ENCODE data around the gene LYG2. TPM values are rescaled to one million over a fixed set of nuclear protein-coding genes. Genes with fewer than 3 reads are reported as not detected.
"Not testable (repeated sequence)": the region's sequence is repeated elsewhere in the genome, so short reads cannot be mapped to it uniquely, and the experiment has no call there.

Gene LYG2, protein sequence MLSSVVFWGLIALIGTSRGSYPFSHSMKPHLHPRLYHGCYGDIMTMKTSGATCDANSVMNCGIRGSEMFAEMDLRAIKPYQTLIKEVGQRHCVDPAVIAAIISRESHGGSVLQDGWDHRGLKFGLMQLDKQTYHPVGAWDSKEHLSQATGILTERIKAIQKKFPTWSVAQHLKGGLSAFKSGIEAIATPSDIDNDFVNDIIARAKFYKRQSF
- total RNA-seq: not detected

DNA sequence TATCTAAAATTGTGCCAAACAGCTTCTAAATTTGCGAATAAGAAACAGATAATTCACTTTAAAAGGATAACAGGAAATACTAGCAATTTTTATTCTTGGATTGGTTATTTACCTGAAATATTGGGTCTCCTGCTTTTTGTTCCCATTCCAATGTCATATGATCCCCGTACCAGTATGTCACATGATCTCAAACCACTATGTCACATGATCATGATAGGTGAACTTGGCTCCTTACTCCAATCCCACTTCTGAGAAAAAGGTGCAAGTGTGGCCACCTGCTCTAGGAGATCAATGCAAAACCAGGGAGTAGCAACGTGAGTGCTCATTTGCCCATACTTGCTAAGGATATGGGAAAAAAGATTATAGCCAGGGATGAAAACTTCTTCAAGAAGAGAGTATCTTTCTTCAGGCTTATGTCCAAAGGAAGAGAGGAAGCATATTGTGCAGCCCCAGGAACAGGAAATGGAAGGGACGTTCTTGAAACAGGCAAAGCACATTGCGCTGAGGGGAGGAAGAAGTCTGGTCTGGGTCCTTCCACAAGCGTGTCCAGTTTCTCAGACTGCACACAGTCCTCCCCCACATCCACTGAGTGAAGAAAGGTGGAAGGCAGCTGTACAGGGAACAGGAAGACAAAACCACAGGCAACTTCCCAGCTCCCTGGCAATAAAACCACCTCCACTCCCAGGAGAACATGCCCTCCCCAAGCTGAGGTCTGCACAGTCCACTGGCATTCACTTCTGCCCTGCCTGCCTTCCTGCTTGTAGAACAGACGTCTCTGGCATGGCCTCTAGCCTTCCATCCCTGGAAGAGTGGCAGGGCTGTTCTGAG lies at the start of gene LYG2:
TSS of gene LYG2 (minus strand) at position 176 of the 828 bp plus-strand sequence. CDS start 1,406 bp downstream, outside the sequence.
- Mint-ChIP-seq H3K9me3 (ENCODE audit: low read depth) (no peaks in the 10 kb centered on the region), H3K4me3 (no peak within 1 kb of the TSS), H3K27me3 (no peaks in the 10 kb centered on the region), H3K4me1 (no peaks in the 10 kb centered on the region), H3K36me3 (no peaks in the 10 kb centered on the region), H3K27ac (no peak within 1 kb of the TSS)
- DNase-seq: no peak
- no peak for ATAC-seq
- CTCF ChIA-PET: no interaction called here

DNA sequence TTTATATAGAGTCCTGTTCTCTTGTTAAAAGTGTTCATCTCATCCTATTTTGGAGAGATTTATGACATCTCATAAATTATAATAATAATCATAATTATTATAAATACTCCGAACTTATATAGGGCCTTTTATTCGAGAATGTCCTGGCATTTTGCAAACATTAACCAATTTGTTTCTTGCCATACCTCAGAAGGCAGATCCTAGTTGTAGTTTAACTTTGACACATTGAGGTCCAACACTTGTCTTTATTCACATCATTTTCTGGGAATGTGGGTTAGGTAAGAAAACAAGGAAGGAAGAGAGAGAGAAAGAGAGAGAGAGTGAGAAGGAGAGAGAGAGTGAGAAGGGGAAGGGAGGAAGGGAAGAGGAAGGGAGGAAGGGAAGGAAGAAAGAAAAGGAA lies 45.6 kb upstream of the LYG2 start, which contains the start of gene LYG1:
TSS of gene LYG1 (minus strand) at position 101 of the 400 bp plus-strand sequence. CDS start 5,527 bp downstream, outside the sequence.
- H3K27ac Mint-ChIP-seq; ATAC-seq; H3K27me3 Mint-ChIP-seq; H3K4me3 Mint-ChIP-seq; H3K4me1 Mint-ChIP-seq; CTCF ChIA-PET; DNase-seq; H3K36me3 Mint-ChIP-seq; H3K9me3 Mint-ChIP-seq (ENCODE audit: low read depth): not testable (repeated sequence)

DNA sequence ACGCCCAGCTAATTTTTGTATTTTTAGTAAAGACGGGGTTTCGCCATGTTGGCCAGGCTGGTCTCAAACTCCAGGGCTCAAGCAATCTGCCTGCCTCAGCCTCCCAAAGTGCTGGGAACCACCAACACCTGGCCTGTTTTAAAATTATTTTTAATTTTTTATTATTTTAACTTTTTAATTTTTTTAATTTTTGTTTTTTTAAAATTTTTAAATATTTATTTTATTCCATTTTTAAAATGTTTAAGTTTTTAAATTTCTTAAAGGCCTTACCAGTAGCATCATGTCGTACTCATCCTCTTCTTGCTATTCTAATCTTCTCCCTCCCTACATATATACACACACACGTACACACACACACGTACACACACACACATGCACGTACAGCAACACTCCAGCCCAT lies 44.1 kb upstream of the LYG2 start:
- Mint-ChIP-seq H3K4me1 (no peaks in the 10 kb centered on the region), H3K4me3 (no peak overlapping the region), H3K27me3 (no peaks in the 10 kb centered on the region), H3K27ac (no peak overlapping the region), H3K9me3 (ENCODE audit: low read depth) (no peaks in the 10 kb centered on the region), H3K36me3 (peaks cover 8% of the 10 kb centered on the region)
- no peak for ATAC-seq
- no peak for DNase-seq
- CTCF ChIA-PET: no interaction called here

GRCh38 chr2:99297994-99298393 lies 42.5 kb upstream of the LYG2 start:
- H3K9me3 Mint-ChIP-seq (ENCODE audit: low read depth): no peaks in the 10 kb centered on the region

DNA sequence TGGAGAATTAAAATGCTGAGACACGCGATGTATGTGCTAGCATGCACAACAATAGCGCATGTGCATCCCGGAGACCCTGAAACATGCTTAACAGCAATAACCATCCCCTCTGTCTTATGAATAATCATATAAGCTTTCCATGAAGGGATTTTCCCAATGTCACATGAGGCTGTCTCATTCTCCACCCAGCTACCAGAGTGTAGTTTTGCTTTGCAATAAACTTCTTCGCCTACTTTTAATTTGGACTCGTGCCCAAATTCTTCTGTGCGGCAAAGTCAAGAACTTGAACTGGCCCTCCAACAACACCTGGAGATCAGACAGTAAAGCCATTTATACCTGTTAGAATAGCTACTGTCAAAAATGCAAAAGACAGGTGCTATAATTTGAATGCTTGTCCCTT lies 30.1 kb upstream of the LYG2 start:
- no peak overlapping the region for H3K27ac Mint-ChIP-seq
- ATAC-seq: no peak
- CTCF ChIA-PET: no interaction called here

More at GRCh38 chr2:99297994-99298393, 42.5 kb upstream of the LYG2 start:
- CTCF ChIA-PET: no interaction called here
- Mint-ChIP-seq H3K27me3 (no peaks in the 10 kb centered on the region), H3K27ac (no peak overlapping the region), H3K4me1 (no peaks in the 10 kb centered on the region), H3K36me3 (peaks cover 8% of the 10 kb centered on the region), H3K4me3 (no peak overlapping the region)
- no peak for DNase-seq
- no peak for ATAC-seq

GRCh38 chr2:99279969-99280695 lies 24.7 kb upstream of the LYG2 start:
- no peak for DNase-seq
- Mint-ChIP-seq H3K4me1 (no peaks in the 10 kb centered on the region), H3K9me3 (ENCODE audit: low read depth) (peaks cover 6% of the 10 kb centered on the region), H3K27ac (no peak overlapping the region), H3K4me3 (no peak overlapping the region), H3K36me3 (peaks cover 25% of the 10 kb centered on the region), H3K27me3 (no peaks in the 10 kb centered on the region)
- CTCF ChIA-PET: interaction anchor here (1.7 kb wide), 1 partner anchor 22 kb away, joined by 3 read pairs; no protein-coding TSS in a partner anchor
- ATAC-seq: no peak

More for the DNA sequence above, 30.1 kb upstream of the LYG2 start:
- no peak for DNase-seq
- H3K9me3 Mint-ChIP-seq (ENCODE audit: low read depth): no peaks in the 10 kb centered on the region
- no peak overlapping the region for H3K4me3 Mint-ChIP-seq
- H3K4me1 Mint-ChIP-seq: no peaks in the 10 kb centered on the region
- H3K27me3 Mint-ChIP-seq: no peaks in the 10 kb centered on the region
- H3K36me3 Mint-ChIP-seq: peaks cover 8% of the 10 kb centered on the region

DNA sequence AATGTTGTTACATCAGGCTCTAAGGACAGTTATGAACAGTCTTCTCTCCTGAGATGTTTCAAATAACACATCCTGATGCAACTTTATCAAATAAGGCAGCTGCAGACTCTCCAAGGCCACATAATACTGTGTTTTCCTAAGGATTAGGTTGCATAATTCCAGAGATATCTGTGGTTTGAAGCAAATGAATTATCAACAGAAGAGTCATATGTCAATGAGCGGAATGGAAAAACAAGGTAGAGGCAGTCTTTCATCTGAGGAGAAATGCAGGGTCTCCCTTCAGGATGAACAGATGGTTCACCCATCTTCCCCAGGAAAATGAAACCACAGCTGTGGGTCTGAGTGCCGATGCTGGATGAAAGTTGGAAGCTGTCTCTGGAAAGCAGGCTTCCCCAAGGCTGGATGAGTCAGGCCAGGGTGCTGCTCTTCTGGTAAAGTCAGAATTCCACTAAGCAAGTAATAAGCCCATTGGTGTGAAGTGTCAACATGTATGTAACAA lies 23.4 kb upstream of the LYG2 start:
- peaks cover 6% of the 10 kb centered on the region for H3K9me3 Mint-ChIP-seq (ENCODE audit: low read depth)
- CTCF ChIA-PET: no interaction called here
- H3K4me1 Mint-ChIP-seq: no peaks in the 10 kb centered on the region

DNA sequence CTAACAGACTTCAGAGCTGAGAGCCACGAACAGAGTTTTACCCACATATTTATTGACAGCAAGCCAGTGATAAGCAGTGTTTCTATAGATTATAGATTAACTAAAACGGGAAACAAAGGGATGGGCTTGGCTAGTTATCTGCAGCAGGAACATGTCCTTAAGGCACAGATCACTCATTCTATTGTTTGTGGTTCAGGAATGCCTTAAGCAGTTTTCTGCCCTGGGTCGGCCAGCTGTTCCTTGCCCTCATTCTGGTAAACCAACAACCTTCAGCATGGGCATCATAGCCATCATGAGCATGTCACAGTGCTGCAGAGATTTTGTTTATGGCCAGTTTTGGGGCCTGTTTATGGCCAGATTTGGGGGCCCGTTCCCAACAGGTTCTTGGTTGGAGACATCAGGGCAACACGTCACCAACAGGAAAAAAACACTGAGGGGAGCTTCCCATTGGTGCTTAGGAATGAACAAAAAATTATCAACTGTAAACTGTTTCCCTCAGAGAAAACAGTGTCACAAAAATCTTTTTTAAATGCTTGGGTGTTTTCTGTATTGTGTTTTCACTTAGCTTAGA lies 22.8 kb upstream of the LYG2 start:
- ATAC-seq; H3K27me3 Mint-ChIP-seq; H3K9me3 Mint-ChIP-seq (ENCODE audit: low read depth); H3K4me1 Mint-ChIP-seq; CTCF ChIA-PET; H3K4me3 Mint-ChIP-seq; H3K27ac Mint-ChIP-seq; DNase-seq: not testable (repeated sequence)
- peaks cover 22% of the 10 kb centered on the region for H3K36me3 Mint-ChIP-seq

More for the DNA sequence above, 23.4 kb upstream of the LYG2 start:
- DNase-seq (no peak), ATAC-seq (no peak)
- no peak overlapping the region for H3K4me3 Mint-ChIP-seq
- H3K27me3 Mint-ChIP-seq: no peaks in the 10 kb centered on the region
- H3K27ac Mint-ChIP-seq: no peak overlapping the region
- H3K36me3 Mint-ChIP-seq: peaks cover 22% of the 10 kb centered on the region

DNA sequence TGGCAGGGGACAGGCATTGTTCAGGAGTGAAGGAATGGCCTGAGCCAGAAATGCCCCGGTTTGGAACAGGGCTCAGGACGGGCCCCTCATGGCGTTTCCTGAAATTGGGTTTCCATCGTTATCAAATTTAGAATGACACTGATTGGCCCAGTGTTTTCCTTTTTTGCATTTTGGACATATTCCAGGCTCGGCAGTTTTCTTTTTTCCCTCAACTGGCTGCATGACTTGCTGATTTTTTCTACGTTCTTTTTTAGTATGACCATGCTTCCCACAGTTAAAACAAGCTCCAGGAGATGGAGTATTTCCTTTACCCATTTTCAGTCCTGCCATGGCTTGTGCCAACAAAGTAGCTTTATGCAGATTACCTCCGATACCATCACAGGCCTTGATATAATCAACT lies 20.4 kb upstream of the LYG2 start:
- CTCF ChIA-PET: no interaction called here
- DNase-seq: no peak
- H3K27ac Mint-ChIP-seq: no peak overlapping the region
- no peak overlapping the region for H3K4me3 Mint-ChIP-seq
- peaks cover 11% of the 10 kb centered on the region for H3K9me3 Mint-ChIP-seq (ENCODE audit: low read depth)
- no peaks in the 10 kb centered on the region for H3K4me1 Mint-ChIP-seq
- ATAC-seq: no peak
- no peaks in the 10 kb centered on the region for H3K27me3 Mint-ChIP-seq
- peaks cover 18% of the 10 kb centered on the region for H3K36me3 Mint-ChIP-seq

- ATAC-seq (no peak), DNase-seq (no peak)
- Mint-ChIP-seq H3K27ac (no peak overlapping the region), H3K4me1 (no peaks in the 10 kb centered on the region), H3K9me3 (ENCODE audit: low read depth) (no peaks in the 10 kb centered on the region), H3K4me3 (no peak overlapping the region), H3K27me3 (no peaks in the 10 kb centered on the region), H3K36me3 (no peaks in the 10 kb centered on the region)
- CTCF ChIA-PET: no interaction called here
These were observed 5.8 kb upstream of the LYG2 start for GRCh38 chr2:99261242-99261641.

DNA sequence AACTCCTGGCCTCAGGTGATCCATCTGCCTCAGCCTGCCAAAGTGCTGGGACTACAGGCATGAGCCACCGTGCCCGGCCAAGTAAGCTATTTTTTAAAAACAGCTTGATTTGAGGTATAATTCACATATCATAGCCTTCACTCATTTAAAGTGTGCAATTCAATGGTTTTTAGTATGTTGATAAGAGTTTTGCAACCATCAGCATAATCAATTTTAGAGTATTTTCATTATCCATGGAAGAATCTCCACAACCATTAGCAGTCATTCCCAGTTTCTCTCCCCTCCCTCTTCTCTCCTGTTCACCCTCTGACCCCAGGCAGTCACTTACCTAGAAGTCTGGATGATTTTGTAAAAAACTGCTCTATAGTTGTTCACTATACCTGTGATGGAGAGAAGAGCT lies 4.7 kb upstream of the LYG2 start:
- no peaks in the 10 kb centered on the region for H3K9me3 Mint-ChIP-seq (ENCODE audit: low read depth)
- no peak for ATAC-seq
- CTCF ChIA-PET: no interaction called here
- no peaks in the 10 kb centered on the region for H3K4me1 Mint-ChIP-seq
- H3K36me3 Mint-ChIP-seq: no peaks in the 10 kb centered on the region
- no peaks in the 10 kb centered on the region for H3K27me3 Mint-ChIP-seq
- no peak for DNase-seq
- no peak overlapping the region for H3K4me3 Mint-ChIP-seq
- H3K27ac Mint-ChIP-seq: no peak overlapping the region

DNA sequence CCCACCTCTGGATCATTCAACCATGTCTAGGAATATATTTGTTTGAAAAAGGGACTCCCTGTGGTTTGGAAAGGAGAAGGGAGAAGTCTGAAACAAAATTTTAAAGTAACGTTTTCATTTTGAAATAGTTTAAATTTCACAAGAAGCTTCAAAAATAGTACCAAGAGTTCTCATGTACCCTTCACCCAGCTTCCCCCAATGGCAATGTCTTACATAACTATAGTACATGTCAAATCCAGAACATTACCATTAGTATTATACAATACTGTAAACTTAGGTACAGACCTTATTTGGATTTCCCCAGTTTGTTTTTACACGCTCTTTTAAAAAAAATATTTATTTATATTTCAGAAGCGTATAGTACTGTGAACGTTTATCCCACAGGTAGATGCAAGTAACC lies 4.0 kb upstream of the LYG2 start:
- ATAC-seq (no peak), DNase-seq (no peak)
- no peaks in the 10 kb centered on the region for H3K27me3 Mint-ChIP-seq
- H3K9me3 Mint-ChIP-seq (ENCODE audit: low read depth): no peaks in the 10 kb centered on the region
- no peaks in the 10 kb centered on the region for H3K36me3 Mint-ChIP-seq
- H3K4me1 Mint-ChIP-seq: no peaks in the 10 kb centered on the region
- no peak overlapping the region for H3K27ac Mint-ChIP-seq
- no peak overlapping the region for H3K4me3 Mint-ChIP-seq
- CTCF ChIA-PET: no interaction called here

- CTCF ChIA-PET: no interaction called here
- DNase-seq (no peak), ATAC-seq (no peak)
- Mint-ChIP-seq H3K27me3 (no peaks in the 10 kb centered on the region), H3K9me3 (ENCODE audit: low read depth) (no peaks in the 10 kb centered on the region), H3K27ac (no peak overlapping the region), H3K36me3 (no peaks in the 10 kb centered on the region), H3K4me3 (no peak overlapping the region), H3K4me1 (no peaks in the 10 kb centered on the region)
These were observed 1.2 kb upstream of the LYG2 start for GRCh38 chr2:99256677-99257076.

All from activated CD8-positive, alpha-beta memory T cell treated with anti-CD3 and anti-CD28 coated beads, Interleukin-2, amount 10 ng/mL, durations not matched to agents 7 days and 5 days (primary cell).